HepG2 (cell line): ENCODE data around the gene NSUN2.
A peak's percentile ranks its signal among the peaks of the same experiment; 100 is the strongest.

Experiments
- ARNT ChIP-seq: fragments of 450-650 bp; IDR thresholded peaks from 2 replicates; pipeline ENCODE4 v1.6.1; 2017
- ATF1 ChIP-seq: IDR thresholded peaks from 2 replicates; pipeline ENCODE4 v1.6.1; 2016; ENCODE audit warnings: mild to moderate bottlenecking, control low read depth
- EP300 ChIP-seq, 3 experiments: sonication (generic) in 1 of 3; formaldehyde crosslinking in 1 of 3; IDR thresholded peaks; 2 replicates each; pipeline versions ENCODE4 v1.5.1 to v1.6.1; 2011 to 2020; ENCODE audit warnings: low read depth in 2 of 3, low read length in 2 of 3, borderline replicate concordance in 1 of 3, improper control_type of control experiment in 1 of 3, mild to moderate bottlenecking in 1 of 3, missing genetic modification reagents in 1 of 3, moderate library complexity in 1 of 3
- EZH2 ChIP-seq: conservative IDR thresholded peaks from 2 replicates; pipeline ENCODE4 v1.6.1; 2012; ENCODE audit warnings: mild to moderate bottlenecking, low read depth, low read length, moderate library complexity
- FOXM1 ChIP-seq: sonication (generic); formaldehyde crosslinking; IDR thresholded peaks from 2 replicates; pipeline ENCODE4 v1.5.0; 2020; ENCODE audit warnings: missing genetic modification reagents
- HDAC6 ChIP-seq: fragments of 200-600 bp; sonication (generic); IDR thresholded peaks from 2 replicates; pipeline ENCODE4 v1.7.0; 2017; ENCODE audit warnings: mild to moderate bottlenecking, antibody characterized with exemption, low read length, low read depth
- HNRNPLL ChIP-seq: fragments of 200-400 bp; formaldehyde crosslinking; IDR thresholded peaks from 2 replicates; pipeline ENCODE4 v1.6.1; 2017; ENCODE audit warnings: mild to moderate bottlenecking, low read depth, low read length; ENCODE audit not compliant: poor library complexity, severe bottlenecking
- KLF11 ChIP-seq: IDR thresholded peaks from 2 replicates; pipeline ENCODE4 v1.6.1; 2016; ENCODE audit warnings: missing compliant biosample characterization
- MAFG ChIP-seq: sonication (generic); formaldehyde crosslinking; IDR thresholded peaks from 2 replicates; pipeline ENCODE4 v1.5.1; 2020; ENCODE audit warnings: mild to moderate bottlenecking, missing genetic modification reagents
- NFE2L2 ChIP-seq: fragments of 150-350 bp; IDR thresholded peaks from 2 replicates; pipeline ENCODE4 v1.6.1; 2014; ENCODE audit warnings: low read length
- NFRKB ChIP-seq: fragments of 450-650 bp; IDR thresholded peaks from 2 replicates; pipeline ENCODE4 v1.6.1; 2017
- TF ChIP-seq, protein P1 (sequence below): IDR thresholded peaks from 2 replicates; pipeline ENCODE4 v1.6.1; 2012; ENCODE audit warnings: inconsistent platforms
- TF ChIP-seq, protein P2 (sequence below): sonication (generic); formaldehyde crosslinking; IDR thresholded peaks from 2 replicates; pipeline ENCODE4 v1.5.1; 2020; ENCODE audit warnings: mild to moderate bottlenecking, missing genetic modification reagents, borderline replicate concordance

DNA sequence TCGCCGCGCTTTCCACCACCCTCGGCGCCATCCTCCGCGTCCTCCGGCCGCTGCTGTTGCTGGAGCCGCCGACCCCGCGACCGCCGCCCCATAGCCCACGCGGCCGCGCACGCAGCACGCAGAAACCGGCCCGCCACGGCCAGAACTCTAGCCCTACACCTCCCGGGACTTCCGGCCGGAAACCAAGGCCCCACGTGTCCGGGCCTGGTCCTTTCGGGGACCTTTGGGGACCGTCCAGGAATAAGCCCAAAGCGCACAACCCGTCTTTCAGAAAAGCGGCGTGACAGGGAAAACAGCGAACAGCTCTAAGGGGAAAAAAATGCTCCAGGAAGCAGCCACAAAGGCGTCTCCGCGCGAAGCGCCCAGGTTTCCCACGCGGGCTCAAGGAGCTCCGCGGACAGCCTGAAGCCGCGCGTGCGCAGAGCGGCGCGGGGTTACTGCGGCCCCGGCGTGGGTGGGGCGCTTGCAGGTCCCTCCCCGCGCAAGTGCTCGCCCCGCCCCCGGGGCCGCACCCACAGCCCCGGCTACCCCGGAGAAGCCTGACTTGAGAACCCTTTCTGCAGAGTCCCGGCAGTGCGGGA, at the start of gene NSUN2, which contains the start of gene SRD5A1:
- TF ChIP-seq ATF1 = no peak
- TF ChIP-seq FOXM1 (CRISPR knock-in tag) = no peak
- TF ChIP-seq, protein P1, sequence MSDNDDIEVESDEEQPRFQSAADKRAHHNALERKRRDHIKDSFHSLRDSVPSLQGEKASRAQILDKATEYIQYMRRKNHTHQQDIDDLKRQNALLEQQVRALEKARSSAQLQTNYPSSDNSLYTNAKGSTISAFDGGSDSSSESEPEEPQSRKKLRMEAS = peak; percentile 92
- no peak for TF ChIP-seq EP300 (IDR thresholded peaks at IDR 0.05; ENCODE audit: low read depth in 2 of 2, low read length in 2 of 2)
- TF ChIP-seq EP300 (CRISPR knock-in tag; IDR thresholded peaks at IDR 0.05; ENCODE audit: borderline replicate concordance) = no peak; the same call in 1 of the 2 replicates
- TF ChIP-seq HDAC6 = peak; percentile 97; the same call in 1 of the 2 replicates
- no peak for TF ChIP-seq EZH2
- TF ChIP-seq NFRKB = no peak
- no peak for TF ChIP-seq MAFG (CRISPR knock-in tag)
- no peak for TF ChIP-seq ARNT
- TF ChIP-seq, protein P2, sequence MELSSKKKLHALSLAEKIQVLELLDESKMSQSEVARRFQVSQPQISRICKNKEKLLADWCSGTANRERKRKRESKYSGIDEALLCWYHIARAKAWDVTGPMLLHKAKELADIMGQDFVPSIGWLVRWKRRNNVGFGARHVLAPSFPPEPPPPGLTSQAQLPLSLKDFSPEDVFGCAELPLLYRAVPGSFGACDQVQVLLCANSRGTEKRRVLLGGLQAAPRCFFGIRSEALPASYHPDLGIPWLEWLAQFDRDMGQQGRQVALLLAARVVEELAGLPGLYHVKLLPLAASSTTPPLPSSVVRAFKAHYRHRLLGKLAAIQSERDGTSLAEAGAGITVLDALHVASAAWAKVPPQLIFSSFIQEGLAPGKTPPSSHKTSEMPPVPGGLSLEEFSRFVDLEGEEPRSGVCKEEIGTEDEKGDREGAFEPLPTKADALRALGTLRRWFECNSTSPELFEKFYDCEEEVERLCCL (CRISPR knock-in tag) = no peak
- peak; percentile 72 for TF ChIP-seq HNRNPLL
- TF ChIP-seq NFE2L2 = no peak
- TF ChIP-seq KLF11 (CRISPR knock-in tag) = no peak
